Left hindlimb (tissue), 1 donor: ENCODE results near the gene USP44.

ENCODE experiments used
- DNase-seq: peaks from one replicate; pipeline ENCODE4 v3.0.0-alpha.2; 2018

Gene USP44

DNA sequence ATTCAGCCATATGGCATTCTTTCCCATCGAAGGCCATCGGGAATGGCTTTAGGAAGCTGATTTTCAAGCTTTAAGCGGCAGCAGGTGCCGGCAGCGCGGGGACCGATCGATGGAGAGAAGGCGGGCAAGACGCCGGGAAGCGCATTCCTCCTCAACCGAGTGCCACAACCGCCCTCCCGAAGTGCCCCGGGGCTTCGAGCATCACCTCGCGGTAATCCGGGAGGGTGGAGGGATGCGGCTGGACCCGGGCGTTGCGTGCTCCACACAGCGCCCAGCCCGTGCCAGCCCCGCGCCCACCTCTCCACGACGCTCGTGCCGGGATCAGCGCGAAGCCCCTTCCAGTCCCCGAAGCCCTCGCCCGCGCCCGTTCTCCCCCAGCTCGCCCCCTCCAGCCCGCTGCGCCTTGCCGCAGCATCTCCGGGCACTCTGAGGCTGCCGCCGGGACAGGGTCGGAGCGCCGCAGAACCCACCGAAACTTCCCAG lies 3.2 kb downstream of the USP44 start:
- peak; percentile 50 for DNase-seq

DNA sequence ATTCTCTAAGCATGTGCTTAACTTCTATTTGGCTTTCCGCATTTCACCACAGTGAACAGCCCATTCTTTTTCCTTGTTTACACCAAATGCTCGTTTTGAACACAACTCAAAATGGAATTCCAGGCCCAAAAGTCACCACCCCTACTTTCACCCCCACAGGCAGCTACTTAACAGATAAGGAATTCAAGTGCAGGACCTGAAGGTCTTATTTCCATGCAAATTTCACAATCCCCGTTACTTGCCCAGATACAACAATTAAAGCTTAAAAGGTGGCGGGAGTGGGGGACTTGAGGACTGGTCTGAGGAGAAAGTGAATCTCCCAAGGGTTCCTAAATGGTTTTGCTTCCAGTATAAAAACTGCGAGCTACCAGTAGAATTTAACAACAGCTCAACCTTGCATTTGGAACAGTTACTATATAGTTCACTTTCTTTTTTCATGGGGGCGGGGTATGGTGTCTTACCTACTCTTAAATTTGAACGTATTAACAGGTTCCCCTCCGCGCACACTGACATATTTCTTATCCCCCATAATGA lies 3.7 kb downstream of the USP44 start:
- no peak for DNase-seq

DNA sequence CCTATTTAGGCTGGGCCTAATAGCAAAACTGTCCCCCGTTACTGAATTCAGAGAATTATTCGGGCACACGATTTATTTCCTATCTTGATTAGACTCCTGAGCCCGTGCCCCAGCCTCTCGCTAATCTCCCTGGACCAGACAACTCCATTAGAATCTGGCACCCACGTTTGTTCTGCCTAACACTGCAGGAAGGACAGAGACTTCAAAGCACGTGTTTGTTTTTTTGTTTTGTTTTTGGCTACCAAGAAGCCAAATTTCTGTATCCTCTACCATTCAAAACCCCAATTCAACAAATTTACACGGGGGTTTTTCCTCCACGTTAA lies 4.8 kb downstream of the USP44 start:
- no peak for DNase-seq

DNA sequence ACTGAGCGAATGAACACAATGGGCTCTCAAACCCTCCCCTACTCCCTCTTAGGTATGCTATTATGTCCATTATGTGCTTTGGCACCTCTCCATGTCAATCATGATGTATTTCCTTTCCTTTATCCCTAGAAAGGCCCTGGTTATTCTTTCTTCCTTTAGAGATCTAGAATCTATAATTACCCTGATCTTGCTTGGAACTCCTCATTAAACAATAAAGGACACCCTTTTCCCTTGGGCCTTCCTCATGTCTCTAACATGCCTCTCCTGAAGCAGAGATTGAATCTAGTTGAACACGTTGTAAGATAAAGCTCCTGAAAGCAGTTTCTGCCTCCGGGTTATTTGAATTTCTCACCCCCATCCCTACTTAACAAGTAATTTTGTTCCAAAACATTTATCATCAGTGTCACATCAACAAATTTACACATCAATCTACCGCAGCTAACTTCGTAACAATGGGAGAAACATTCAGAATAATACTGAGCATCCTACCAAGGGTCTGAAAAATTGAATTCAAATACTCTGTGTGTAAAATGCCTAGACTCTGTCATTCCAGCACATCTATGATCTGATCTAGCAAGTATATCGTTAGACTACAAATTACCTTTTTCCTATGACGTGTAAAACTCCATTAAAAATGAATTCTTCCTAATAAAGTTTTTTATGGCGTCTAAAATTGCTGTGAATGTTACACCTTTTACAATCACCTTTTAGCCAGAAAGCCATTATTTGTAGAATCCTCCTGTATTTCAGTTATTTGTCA lies 5.4 kb downstream of the USP44 start:
- no peak for DNase-seq

DNA sequence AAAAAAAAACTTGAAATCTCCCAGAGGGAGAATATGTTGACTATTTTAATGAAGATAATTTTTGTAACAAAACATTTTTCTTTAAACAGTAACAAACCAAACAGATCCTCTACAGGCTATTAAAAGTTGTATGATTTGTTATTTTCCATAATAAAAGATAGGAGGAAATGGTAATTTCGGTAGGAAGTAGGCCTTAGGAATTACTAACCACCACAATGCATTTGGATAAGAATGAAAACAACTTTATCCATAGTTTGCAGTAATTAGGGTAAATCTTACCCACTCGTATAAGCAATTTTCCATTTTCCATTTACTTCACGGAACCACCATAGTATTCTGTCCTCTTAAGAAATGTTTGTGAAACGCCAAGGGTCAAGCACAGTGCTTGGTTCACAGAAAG lies 6.0 kb downstream of the USP44 start:
- no peak for DNase-seq

DNA sequence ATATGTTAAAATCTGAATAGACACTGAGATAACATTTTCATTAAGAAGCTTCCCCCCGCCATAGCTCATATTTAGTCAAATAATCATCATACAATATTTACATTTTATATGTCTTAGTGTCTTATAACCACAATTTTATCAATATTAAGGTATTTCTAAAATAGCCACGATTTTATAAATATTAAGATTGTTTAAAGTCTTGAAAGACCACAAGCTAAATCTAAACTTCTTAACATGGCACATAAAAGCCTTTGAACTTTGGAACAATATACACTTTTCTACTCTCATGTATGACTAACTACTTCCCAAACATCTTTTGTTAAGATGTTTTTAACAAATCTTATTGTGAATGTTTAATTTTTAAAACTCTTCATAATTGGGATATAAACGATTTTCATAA lies 6.5 kb downstream of the USP44 start:
- DNase-seq: no peak

DNA sequence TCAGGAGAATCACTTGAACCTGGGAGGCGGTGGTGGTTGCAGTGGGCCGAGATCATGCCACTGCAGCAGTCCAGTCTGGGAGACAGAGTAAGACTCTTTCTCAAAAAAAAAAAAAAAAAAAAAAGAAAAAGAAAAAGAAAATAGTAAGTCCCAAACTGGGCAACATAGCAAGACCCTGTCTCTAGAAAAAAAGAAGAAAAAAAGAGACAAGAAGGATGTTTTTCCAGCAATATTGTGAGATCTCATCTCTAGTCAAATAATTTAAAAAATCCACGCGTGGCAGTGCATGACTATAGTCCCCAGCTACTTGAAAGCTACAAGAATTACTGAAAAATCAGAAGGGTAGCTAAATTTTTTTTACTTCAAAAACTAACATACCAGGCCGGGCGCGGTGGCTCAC lies 8.0 kb downstream of the USP44 start:
- DNase-seq: no peak

DNA sequence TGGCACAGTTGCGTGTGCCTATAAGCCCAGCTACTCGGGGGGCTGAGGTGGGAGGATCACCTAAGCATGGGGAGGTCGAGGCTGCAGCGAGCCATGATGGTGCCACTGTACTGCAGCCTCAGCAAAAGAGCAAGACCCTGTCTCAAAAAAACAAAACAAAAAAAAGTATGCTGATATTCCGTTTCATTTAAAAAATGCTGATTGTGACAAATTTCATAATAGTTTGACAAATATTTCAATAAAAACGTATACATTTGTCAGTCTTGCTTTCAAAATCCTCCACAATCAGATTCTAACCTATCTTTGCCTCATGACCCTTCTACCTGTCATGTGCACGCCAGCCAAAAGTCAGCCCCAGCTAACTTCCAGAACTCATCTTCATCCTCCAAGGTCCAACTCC lies 9.8 kb downstream of the USP44 start:
- DNase-seq: no peak

DNA sequence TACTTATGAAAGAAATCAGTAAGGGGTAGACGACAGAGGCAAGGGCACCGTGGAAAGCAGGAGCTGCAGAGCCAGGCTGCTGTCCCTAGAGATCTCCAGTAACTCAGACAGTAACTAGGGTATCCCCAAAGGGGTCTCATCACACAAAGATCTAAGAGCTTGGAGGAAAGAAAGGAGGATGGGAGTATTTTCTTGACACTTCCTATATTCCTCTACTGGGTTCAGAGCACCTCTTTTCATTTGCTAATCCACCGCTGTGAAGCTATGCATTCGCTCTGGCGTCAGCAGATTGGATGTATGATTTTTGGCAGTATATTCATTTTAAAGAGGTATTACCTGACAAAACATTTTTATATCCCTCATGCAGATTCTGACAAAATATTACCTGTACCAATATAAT lies 12.6 kb downstream of the USP44 start:
- DNase-seq: no peak

DNA sequence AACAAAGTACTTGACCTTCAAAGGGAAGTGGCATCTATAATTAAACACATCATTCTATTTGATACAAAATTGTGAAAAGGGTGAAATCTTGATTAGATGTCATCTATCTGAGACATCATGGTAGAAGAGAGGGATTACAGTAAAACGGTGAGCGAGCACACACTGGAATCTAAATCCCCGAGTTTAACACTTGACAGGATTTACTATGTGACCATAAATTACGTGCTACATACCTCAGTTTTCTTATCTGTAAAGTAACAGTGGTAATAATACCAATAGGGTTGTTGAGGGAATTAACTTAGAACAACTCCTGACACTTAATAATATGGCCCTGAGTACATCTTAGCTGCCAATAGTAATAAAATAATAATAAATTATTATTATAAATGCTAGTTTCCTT lies 13.3 kb downstream of the USP44 start:
- no peak for DNase-seq

DNA sequence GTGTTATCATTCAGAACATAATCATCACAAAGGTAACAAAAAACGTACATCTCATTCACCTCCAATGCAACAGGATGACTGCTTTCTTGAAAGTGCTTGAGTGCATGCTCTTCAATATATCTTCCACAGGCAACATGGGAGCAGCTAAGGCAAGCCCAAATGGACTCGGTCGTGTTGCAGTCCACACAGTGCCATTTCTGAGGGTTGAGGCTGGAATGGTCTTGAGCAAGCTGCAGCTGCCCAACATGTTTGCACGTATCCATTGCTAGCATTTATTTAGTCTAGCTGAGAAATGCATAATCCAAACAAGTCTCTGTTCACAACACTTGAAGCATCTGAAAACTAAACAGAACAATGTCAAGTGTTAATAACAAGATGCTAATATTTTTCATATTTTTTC lies 17.3 kb downstream of the USP44 start:
- DNase-seq: no peak

DNA sequence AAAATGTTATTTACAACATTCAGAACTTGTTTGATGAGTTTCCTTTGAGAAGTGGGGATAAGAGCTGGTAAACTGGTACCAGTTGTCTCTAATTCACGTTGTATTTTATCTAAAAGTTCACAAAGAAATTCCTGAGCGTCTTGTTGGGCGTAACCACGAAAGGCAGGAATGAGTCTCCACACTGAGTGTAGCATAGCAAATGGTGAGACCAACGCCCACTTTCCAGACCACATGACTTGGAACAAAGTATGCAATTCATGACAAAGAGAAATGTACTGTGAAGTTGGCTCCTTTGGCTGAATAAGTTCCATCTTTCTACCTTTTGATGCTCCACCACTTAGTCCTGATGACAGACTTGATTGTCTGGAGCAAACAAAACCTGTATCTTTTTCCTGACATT lies 18.4 kb downstream of the USP44 start:
- no peak for DNase-seq

DNA sequence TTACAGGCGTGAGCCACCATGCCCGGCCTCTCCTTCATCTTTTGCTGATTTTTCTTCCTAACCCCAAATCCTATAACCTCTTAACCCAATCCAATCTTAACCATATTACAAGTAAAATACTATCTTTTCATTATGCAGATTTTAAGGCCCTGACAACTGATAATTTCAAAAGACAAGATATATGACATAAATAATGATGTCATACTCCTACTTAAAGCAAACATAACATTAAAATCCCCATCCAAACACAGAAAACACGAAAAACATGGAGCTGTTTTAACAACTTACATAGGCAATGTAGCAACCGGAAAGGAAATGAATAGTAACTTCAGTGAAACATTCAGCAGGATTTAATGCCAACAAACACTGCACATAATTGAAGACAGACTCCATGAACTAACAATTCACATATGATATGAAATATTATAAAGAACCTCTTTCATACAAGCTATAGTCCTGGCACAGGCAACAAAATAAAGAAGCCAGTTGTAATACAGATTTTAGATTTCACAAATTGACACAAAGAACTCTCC lies 21.5 kb downstream of the USP44 start:
- no peak for DNase-seq

DNA sequence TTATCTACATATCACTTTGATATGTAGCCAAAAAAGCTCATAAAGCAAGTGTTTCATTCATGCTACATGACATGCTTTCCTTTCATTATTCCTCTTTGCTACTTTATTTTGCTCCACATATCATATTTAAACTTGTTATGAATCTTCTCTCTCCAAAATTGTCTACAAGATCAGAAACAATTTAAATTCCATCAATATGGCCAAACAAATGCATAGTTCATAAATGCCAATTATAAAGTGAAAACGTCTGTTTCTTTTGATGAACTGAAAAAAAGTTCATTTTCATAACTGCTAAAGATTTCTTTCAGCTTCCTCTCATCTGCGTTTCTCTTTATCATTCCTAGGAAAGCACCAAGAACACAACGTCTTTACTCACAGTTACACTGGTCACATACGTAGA lies 22.8 kb downstream of the USP44 start:
- DNase-seq: no peak

DNA sequence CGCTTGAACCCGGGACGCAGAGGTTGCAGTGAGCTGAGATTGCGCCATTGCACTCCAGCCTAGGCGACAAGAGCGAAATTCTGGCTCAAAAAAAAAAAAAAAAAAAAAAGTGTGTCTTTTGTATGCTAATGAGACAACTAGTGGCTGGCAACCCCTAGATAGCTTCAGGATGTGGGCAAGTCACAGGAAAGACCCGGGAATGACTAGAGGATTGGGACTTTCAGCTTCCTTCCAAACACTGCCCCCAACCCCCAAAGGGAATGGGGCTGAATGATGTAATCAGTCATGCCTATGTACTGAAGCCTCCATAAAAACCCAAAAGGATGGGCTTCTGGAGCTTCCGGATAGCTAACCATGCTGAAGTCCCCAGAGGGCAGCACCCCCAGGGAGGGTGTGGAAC lies 28.6 kb downstream of the USP44 start:
- DNase-seq: no peak

DNA sequence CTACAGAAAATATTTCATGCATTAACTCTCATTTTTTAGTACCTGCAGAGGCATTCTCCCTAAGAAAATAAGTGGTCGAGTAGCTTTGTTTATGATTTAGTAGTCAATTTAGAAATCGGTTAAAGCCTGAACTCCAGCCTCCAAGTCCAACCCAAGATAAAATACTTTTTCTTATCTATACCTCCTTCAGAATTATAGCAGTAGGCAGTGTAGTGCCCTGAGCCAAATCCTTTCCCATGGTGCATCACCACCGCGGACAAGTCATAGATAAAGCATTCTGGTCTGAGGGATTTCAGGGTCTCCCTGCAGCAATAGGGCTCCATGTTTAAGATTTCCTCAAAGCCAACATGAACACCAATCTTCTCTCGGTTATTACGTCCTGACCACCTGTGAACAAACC lies 30.5 kb downstream of the USP44 start:
- DNase-seq: no peak

DNA sequence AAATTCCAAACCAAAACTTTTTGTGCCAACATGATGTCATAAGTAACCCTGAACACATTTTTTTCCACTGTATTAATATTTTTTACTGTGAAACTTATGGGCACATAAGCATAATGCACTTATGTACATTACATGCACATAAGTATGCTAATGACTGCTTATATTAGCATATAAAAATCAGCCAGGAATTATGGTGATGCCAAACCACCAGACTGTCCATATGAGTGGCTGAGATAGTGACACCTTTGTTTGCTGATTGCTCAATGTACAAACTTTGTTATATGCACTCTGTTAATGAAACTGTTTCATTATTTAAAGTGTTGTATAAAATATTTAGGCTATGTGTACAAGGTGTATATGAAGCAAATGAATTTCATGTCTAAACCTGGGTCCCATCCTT lies 32.3 kb downstream of the USP44 start:
- no peak for DNase-seq

DNA sequence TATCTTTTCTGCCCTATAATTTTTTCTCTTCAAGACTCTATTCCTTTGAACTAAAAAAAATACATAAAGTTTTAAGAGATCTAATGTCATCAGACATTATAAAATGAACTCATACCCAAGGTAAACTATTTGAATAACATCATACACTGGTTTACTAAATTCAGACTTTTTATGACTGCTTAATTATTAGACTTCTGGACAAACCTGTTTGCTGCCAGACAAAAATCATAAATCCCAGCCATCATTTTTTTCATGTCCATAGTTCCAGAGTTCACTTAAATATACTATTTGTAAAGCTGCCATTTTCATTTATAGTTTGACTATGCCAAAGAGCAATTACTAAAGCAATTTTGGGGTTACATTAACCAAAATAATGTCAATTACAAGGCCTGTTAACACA lies 34.0 kb downstream of the USP44 start:
- no peak for DNase-seq

DNA sequence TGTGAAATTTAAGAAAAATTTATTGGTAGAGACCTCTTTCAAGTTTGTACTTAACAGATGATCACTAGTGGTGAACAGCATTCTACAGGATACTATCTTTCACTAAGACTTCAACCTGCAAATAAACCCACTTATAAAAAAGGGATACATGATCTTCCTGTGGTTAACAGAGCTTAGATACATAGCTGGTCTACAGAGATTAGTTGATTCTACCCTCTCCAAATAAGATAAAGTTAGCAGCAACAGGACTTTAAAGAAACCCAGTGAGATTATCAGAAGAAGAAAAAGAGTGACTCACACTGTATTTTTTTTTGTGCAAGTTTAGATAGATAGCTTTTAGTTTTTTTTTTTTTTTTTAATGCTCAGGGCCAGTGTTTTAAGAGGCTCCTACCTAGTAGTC lies 34.5 kb downstream of the USP44 start:
- DNase-seq: no peak

DNA sequence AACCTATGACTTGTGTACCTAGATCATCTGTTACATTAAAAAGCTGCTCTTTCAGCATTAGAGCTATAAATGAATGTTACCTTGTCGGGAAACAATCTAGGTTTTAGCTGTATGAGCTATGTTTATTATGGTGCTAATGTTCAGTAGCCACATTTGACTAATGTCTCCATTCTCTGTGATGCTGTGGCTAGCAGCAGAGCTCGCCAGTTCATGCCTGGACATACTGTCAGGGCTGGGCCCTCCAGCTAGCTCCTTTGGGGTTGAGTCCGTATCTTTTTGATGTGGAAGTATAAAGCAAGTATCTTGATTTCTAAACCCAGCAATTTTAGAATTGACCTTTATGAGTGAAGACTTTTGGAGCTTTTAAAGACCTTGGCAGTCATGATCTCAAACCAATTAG lies 36.1 kb downstream of the USP44 start:
- no peak for DNase-seq

DNA sequence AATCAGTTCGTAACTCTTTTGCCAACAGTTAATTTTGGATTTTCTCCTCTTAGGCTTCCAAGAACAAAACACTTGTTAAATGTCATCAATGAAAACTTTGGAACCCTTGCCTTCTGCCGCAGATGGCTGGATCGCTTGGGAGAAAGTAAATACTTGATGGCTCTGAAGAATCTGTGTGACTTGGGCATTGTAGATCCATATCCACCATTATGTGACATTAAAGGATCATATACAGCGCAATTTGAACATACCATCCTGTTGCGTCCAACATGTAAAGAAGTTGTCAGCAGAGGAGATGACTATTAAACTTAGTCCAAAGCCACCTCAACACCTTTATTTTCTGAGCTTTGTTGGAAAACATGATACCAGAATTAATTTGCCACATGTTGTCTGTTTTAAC lies 37.7 kb downstream of the USP44 start:
- DNase-seq: no peak

DNA sequence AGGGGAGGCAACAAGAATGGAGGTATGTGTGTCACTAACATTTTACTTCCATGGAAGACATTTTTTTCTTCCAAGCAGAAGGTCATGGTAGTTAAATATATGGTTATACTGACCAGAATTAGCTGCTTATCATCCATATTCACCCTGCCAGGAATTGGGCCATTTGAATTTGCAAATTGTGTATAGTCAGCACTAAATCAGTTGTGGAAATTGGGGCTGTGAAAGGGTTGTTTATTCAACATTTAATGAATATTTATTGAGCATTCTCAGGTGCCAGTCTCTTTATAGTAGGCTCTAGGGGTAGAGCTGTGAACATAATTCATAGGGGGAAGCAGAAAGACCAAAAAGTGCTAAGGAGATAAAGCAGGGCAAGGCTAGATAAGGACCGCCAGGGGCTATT lies 39.3 kb downstream of the USP44 start:
- no peak for DNase-seq

DNA sequence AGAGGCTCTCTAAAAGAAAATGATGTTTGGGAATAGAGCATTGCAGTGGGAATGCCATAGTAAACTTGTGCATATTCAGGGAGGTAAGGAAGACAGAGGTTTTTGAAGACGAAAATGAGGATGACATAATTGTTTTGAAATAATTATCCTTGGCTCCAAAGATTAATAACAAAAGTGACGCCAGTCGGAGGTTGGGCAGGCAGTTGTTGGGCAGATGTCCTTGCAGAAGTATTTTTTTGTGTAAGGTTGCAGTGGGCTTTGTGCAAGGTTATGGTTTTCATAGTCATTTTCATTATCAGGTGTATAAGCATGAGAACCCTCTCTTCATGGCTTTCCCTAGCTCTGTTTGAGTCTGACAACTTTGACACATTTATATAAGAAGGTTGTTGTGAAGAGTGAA lies 42.0 kb downstream of the USP44 start:
- no peak for DNase-seq

DNA sequence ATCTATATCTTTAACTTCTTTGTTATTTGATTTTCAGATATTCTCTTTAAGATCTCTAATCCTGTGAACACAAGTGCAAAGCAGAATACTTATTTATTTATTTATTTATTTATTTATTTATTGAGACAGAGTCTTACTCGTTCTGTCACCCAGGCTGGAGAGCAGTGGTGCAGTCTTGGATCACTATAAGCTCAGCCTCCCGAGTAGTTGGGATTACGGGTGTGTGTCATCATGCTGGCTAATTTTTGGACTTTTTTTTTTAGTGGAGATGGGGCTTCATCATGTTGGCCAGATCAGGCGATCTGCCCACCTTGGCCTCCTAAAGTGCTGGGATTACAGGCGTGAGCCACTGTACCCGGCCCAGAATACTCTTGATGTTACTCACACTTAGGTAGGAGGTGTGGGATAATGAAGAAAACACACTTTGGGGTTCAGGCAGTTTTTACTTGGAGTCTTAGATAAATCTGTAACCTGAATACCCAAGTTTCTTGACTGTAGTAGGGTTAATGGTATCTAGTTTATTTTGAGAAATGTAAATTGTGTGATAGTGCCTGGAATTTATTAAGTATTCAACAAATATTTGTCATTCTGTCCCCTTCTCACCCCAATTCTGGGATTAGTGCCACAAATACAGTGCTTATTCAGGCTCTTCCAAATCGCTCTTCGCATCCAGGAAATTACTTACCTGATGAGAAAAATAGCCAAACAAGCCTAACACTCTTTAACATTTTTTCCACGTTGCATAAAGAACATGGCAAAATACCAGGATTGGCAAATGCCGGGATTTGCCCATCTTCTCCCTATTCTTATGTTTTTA lies 44.4 kb downstream of the USP44 start:
- DNase-seq: no peak
